GM23248 (cell line): ENCODE data around the gene C9orf153.

Experiments used
- EZH2 ChIP-seq: fragments of 200-600 bp; sonication (generic); IDR thresholded peaks from 2 replicates; pipeline ENCODE4 v1.6.1; 2018; ENCODE audit warnings: antibody characterized with exemption, mild to moderate bottlenecking; ENCODE audit not compliant: insufficient read depth, poor library complexity, severe bottlenecking
- EZH2phosphoT487 ChIP-seq: fragments of 200-600 bp; sonication (generic); IDR thresholded peaks from 2 replicates; pipeline ENCODE4 v1.6.1; 2018; ENCODE audit warnings: antibody characterized with exemption, moderate library complexity, mild to moderate bottlenecking, low read depth; ENCODE audit not compliant: insufficient read depth

DNA sequence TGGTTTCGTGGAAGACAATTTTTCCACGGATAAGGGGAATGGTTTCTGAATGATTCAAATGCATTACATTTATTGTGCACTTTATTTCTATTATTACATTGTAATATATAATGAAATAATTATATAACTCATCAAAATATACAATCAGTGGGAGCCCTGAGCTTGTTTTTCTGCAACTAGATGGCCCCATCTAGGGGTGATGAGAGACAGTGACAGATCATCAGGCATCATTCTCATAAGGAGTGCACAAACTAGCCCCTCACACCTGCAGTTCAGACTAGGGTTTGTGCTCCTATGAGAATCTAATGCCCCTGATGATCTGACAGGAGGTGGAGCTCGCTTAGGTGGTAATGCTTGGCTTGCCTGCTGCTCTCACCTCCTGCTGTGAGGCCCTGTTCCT, 16.5 kb upstream of the C9orf153 start:
- no peak for TF ChIP-seq EZH2
- TF ChIP-seq EZH2phosphoT487, result no peak
